Gastroesophageal sphincter (tissue), 3 donors: ENCODE data around the gene FGFR4.

Source experiments
- CTCF ChIP-seq, 4 experiments: fragments of 200-600 bp in 2 of 4; fragments of 450-650 bp in 2 of 4; sonication (generic) in 1 of 4; IDR thresholded peaks; one replicate each; pipeline ENCODE4 v1.5.1; 2017 to 2019; ENCODE audit warnings: antibody characterized with exemption in 4 of 4, mild to moderate bottlenecking in 2 of 4, moderate library complexity in 2 of 4
- EP300 ChIP-seq: sonication (generic); formaldehyde crosslinking; IDR thresholded peaks from one replicate; pipeline ENCODE4 v1.6.1; 2017; ENCODE audit warnings: antibody characterized with exemption, mild to moderate bottlenecking
- POLR2A ChIP-seq, 2 donors: fragments of 450-650 bp; IDR thresholded peaks; one replicate each; pipeline ENCODE4 v1.6.1; 2017; ENCODE audit warnings: antibody characterized with exemption in 2 of 2, mild to moderate bottlenecking in 2 of 2, moderate library complexity in 1 of 2
- POLR2AphosphoS5 ChIP-seq: sonication (generic); formaldehyde crosslinking; IDR thresholded peaks from one replicate; pipeline ENCODE4 v1.6.1; 2017; ENCODE audit warnings: antibody characterized with exemption

- no peak for TF ChIP-seq CTCF (IDR thresholded peaks at IDR 0.05)
- no peak for TF ChIP-seq POLR2A (IDR thresholded peaks at IDR 0.05)
- no peak for TF ChIP-seq EP300
- TF ChIP-seq POLR2AphosphoS5, result no peak
Observed at GRCh38 chr5:177065491-177065890, 21.2 kb upstream of the FGFR4 start.
